Hematopoietic multipotent progenitor cell treated with erythropoietin and hydrocortisone succinate and interleukin-3 and kit ligand, for 15 days (in vitro differentiated cells): Measurements from ENCODE around the gene UBASH3B.
"Not testable (repeated sequence)": the region's sequence is repeated elsewhere in the genome, so short reads cannot be mapped to it uniquely, and the experiment has no call there.

Source experiments
- DNase-seq: peaks from one replicate; pipeline ENCODE4 v3.0.0-alpha.2; 2015; ENCODE audit warnings: low spot score

The UBASH3B gene

DNA sequence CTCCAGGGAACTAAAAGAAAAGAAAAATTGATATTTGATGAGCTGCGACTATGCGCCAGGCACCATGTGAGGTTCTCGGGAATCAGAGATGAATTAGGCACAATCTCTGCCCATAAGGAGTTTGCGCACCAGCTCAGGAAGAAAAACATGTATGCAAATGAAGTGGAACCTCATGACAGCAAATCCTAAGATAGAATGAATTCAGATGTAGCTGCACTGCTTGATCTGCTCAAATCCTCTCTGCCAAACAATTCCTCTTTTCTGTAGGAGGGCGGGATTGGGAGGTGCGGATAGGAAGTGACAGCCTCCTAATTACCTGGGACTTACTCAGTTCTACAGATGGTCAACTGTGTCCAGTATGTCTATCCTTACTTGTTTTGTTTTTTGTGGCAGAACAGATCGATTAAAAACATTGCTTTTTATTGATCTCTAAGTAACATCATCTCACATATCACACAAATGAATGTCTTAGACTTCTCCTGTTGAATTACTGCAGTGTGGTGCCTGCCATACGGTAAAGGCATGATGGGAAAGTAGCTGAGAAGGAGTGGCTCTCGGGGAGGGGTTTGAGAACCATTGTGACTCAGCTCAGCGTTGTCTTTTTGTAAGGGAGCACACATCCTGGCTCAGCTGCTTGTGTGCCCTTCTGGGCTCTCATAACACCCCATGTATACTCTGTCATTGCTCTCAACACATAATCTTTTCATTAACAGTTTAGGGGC lies 196.7 kb downstream of the UBASH3B start:
- no peak for DNase-seq

DNA sequence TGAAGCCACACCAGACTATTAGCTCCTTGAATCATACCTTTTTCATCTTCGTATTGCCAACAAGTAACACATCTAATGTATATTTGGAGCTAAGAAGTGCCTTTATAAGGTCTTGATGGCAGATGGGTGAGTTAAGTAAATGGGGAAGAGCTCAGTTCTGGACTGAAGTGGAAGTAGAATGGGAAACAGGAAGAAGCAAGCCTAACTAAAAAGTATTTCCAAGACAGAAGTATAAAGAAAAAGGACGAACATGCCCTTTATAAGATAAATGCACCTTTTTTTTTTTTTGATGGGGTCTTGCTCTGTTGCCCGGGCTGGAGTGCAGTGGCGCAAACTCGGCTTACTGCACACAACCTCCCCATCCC lies 197.3 kb downstream of the UBASH3B start:
- no peak for DNase-seq

DNA sequence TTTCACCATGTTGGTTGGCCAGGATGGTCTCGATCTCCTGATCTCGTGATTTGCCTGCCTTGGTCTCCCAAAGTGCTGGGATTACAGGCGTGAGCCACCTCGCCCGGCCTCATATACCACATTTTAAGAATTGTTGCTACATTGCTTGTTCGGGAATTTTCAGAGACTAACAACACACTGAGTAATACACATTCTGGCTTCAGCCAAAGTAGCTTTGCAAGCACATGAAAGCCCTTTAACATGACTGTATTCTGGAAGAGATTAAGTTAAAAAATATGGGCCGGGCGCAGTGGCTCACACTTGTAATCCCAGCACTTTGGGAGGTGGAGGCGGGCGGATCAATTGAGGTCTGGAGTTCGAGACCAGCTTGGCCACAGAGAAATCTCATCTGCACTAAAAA lies 197.7 kb downstream of the UBASH3B start:
- DNase-seq: no peak

DNA sequence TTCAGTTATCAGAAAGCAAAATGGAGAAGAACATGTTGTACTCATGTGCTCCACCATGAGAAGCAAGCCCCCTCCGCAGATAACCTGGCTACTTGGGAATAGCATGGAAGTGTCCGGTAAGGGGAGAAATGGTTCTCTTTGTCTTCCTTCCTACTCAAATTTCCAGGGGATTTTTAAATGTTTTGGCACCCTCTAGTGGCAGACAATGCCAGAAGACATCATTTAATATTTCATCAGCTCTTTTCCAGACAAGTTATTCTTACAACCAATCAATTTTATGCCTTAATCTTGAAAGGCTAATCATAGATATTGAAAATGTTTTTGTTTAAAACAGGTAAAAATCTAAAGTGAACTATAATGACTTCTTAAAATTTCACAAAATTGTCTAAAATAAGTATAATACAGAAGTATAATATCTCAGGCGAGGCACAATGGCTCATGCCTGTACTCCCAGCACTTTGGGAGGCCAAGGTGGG lies 198.5 kb downstream of the UBASH3B start:
- DNase-seq: peak; percentile 39

DNA sequence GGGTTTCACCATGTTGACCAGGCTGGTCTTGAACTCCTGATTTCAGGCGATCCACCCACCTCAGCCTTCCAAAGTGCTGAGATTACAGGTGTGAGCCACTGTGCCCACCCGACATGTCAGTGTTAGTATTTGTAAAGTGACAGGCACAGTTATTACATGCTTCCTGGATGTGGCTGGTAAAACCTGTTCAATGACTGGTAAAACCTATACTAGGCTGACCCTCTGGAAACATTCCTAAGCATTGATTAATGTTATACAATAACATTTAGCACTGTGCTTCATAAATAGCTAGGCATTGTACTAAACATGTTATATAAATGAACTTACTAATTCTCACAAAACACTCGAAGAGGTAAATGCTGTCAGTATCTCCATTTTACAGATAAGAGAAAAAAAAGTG lies 206.1 kb downstream of the UBASH3B start:
- no peak for DNase-seq

DNA sequence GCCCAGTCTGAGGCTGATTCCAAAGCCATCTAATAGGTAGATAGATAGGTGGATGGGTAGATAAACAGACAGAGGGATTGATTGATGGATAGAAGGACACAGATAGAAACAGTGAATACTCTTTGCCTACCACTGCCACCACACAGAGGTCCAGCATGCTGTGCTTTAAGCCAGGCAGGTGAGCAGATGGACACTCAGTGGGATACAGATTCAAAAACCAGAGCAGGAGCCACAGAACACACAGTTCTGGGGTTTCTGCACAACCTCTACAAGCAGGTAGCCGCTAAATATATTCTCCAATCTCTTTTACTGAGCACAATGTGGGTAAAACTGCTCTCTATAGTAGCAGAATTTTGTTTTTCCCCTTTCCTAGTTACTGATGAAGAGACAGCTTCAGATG lies 206.6 kb downstream of the UBASH3B start:
- DNase-seq: no peak

DNA sequence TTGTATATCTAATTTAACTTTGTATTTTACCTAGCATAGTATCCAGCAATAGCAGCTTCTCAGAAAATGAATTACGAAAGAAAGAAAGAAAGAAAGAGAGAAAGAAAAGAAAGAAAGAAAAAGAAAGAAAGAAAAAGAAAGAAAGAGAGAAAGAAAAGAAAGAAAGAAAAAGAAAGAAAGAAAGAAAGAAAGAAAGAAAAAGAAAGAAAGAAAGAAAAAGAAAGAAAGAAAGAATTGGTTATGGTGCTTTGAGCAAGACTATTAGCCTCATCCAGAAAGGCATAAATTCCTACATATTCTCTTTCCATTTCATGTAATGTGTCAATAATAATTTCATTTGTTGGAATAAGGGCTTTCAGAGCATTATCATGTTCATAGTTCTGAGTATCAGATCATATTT lies 207.6 kb downstream of the UBASH3B start:
- not testable (repeated sequence) for DNase-seq

DNA sequence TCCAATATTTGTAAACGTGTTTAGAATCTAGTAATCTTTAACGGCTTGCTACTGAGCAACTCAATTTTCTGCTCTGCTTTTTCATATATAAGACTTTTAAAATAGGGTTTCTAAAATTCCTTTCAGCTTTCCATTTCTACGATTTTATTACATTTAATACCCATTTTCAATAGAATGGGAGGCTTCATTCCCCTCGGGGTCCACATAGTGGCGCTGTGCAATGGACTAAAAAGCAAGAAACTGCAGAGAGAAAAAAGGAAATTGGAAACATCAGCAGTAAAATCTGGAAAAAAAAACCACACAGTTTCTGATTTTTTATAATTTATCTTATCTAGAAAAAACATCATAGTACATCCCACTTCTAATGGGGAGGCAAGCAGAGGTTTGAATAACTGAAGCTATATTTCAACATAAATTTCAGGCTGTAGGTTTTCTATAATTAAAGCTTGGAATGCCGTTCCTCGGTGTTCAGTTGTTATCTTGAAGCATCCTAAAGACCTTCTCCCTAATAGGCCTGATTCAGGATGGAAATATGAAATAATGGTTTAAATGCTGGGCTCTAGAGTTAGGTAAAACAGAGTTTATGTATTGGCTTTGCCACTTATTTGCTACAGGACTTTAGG lies 208.3 kb downstream of the UBASH3B start:
- DNase-seq: no peak
